VCaP (cell line): Measurements from ENCODE around the gene ADH7.

Experiments
- H3K27ac ChIP-seq: fragments of 450-650 bp; 2 replicates; pipeline ENCODE4 v1.5.1; 2017
- TF ChIP-seq, protein P1 (sequence below): fragments of 450-650 bp; conservative IDR thresholded peaks from 2 replicates; pipeline ENCODE4 v1.5.1; 2017; ENCODE audit warnings: mild to moderate bottlenecking, moderate library complexity

Gene ADH7

DNA sequence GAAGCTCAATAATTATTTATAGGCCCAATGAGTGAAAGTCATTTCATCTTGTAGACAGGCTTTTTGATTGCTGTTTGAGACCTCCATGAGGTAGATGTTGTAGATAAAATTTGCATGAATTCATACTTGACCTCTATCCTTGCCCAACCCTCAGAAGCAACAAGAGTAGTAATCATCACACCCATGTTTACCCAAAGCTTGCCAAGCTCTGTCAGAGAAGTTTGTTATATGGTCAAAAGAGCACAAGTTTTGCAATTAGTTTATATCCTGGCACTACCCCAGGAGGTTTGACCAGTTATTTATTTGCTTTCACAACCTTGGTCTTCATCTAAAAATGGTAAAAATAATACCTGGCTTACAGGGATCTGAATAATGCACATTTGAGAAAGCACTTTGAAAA is 20.7 kb downstream of the ADH7 start:
- TF ChIP-seq, protein P1, sequence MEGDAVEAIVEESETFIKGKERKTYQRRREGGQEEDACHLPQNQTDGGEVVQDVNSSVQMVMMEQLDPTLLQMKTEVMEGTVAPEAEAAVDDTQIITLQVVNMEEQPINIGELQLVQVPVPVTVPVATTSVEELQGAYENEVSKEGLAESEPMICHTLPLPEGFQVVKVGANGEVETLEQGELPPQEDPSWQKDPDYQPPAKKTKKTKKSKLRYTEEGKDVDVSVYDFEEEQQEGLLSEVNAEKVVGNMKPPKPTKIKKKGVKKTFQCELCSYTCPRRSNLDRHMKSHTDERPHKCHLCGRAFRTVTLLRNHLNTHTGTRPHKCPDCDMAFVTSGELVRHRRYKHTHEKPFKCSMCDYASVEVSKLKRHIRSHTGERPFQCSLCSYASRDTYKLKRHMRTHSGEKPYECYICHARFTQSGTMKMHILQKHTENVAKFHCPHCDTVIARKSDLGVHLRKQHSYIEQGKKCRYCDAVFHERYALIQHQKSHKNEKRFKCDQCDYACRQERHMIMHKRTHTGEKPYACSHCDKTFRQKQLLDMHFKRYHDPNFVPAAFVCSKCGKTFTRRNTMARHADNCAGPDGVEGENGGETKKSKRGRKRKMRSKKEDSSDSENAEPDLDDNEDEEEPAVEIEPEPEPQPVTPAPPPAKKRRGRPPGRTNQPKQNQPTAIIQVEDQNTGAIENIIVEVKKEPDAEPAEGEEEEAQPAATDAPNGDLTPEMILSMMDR: no peak
- no peak overlapping the region for H3K27ac ChIP-seq

DNA sequence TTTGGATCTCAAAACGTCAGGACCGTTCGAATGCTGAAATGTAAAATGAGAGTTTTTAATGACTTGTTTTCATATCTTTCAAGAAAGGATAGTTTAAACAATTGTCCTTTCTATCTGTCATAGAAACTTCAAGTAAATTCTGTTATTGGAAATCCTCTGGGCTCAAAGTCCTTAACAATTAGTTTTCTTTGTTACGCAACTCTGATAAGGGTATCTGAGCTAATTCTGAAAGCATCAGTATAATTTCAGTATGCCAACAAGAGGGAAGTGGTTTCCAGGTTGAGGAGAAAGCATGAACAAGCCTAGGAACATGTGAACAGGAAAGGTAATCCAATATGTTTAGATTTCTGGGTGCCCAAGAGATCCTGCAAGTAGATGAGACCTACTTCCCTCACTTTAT is 22.0 kb downstream of the ADH7 start:
- TF ChIP-seq, protein P1: no peak

DNA sequence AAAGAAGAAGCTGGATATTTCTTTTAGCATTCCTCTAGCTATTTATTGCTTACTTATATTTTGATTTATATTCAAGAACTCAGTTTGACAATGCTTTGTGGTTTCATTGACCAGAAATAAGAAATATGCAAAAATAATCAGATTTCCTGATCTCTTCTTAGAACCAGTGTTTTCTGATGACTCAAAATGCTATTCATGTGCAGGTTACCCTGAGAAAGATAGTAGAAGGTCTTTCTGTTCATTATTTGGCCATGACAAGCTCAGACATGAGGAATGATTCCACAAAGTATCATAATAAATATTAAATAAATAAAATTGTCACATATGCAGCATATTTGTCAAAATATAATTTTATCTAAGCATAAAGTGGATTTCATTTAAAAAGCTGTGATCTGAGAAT is 24.1 kb downstream of the ADH7 start:
- H3K27ac ChIP-seq: no peak overlapping the region
- TF ChIP-seq, protein P1: no peak

More for the DNA sequence above, 22.0 kb downstream of the ADH7 start:
- H3K27ac ChIP-seq: no peak overlapping the region

DNA sequence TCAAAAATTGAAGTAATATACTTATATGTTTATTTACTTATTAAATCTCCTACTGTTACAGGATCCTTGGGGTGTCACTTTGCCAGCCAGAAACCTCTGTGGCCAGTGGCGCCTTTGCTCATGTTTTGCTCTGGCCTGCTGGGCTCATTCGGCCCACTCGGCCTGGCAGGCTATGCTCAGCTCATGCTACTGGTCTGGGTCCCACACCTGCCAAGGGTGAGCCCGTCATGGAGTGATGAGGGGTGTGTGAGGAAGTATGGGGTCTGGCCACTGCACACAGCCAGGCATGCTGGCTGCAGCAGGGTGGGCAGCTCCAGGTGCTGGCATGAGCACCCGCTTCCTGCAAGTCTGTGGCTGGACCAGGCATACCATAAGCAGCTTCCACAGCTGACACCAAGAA is 25.1 kb downstream of the ADH7 start:
- H3K27ac ChIP-seq: no peak overlapping the region
- TF ChIP-seq, protein P1: no peak

DNA sequence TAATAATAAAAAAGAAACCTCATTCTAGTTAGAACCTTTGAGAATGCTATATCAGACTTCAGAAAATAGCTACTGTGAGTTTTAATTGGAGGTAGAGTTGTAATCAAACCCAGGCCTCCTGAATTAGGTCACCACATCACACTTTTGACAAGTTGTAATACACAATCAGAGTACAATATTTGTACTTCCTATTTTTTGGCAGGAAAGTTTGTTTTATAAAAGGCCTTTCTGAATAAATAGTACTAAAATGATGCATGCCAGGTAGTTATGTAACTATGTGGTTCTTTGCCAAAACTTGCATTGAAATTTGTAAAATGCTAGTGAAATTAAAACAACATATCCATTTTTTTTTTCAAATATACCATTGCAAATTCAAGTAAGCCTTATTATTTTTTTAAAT is 26.8 kb downstream of the ADH7 start:
- peak overlapping the region; percentile 16; the same call in 1 of the 2 replicates for H3K27ac ChIP-seq
- TF ChIP-seq, protein P1: no peak

DNA sequence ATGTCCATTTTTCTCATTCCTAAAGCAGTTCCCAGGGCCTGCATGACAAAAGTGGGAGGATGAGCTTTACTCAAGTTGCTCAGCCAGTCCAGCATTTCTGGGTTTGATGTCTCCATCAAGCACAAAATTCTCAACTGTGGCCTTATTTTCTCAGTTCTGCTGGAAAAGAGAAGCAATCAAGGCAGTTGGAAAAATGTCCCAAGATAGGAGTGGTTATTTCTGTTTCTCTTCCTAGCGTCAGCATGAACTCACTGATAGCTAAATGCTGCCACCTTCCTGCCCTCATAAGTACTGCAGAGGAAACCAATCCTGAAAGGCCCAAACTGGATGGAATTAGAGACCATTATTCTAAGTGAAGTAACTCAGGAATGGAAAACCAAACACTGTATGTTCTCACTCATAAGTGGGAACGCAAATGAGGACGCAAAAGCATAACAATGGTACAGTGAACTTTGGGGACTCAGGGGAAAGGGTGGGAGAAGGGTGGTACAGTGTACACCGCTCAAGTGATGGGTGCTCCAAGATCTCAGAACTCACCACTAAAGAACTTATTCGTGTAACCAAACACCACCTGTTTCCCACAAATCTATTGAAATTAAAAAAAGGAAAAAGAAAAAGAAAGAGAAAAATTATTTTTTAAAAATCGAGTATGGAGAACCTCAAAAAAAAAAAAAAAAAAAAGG is 29.6 kb downstream of the ADH7 start:
- no peak overlapping the region for H3K27ac ChIP-seq
- TF ChIP-seq, protein P1: peak; percentile 92

DNA sequence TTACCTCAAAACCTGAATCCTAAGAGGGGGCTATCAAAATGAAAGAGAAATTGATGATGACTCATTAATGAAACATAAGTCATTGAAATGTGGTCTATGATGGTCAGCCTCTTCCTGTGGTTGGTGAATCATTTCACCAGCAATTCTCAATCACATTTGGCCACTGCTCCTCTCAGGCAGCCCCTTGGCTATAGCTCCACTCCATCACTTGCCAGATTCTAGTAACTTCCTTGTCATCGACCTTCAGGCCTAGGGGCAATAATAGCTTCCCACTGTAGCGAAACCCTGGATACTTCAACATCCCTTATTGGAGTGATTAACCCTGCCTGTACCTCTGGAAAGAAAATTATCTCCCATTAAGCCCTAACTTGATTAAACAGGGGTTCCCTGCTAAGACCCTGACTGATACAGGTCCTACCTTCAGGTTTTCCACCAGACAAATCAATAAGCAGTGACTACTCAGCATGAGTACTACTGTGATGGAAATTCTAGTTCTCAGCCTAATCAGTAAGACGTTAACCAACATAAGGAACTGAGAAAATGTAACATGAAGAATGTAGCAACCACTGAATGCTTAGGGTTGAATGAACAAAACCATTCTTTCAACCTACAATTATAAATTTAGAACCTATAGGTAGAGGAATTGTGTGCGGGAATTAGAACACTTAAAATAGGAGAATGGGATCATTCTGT is 30.4 kb downstream of the ADH7 start:
- TF ChIP-seq, protein P1: no peak
- H3K27ac ChIP-seq: no peak overlapping the region
